ENCODE measurements around the gene PAOX.

Gene PAOX

DNA sequence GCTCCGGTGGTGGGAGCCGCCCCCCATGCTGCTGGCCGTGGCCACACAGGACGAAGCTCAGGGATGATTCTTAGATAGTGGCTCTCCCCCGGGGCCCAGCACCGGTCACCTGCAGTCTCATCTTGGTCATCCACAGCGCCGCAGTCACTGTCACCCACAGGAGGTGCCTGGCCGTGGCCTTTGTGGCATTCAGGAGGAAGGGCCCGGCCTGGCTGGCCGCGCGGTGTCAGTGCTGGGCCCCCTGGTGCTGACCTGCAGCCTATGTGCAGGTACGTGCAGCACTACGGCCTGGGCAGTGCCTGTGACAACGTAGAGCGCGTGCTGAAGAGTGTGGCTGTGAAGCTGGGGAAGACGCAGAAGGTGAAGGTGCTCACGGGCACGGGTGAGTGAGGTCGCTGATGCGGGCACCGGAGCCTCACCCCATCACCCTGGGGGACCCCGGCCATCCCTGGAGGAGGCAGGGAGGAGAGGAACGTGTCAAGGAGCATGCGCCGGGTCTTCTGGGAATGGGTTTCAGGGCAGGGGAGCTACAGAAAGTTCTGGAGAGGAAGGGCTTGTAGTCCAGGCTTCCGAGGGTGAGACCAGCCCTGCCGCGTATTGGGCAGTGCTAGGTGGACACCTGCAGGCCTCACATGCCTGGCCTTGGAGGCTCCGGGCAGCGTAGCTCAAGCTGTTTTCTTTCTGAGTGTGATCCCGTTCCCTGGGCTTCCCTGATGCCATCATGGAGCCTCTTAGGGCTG is 40.3 kb downstream of the PAOX start:
- no peaks in the 10 kb centered on the region for H3K9me3 ChIP-seq (ENCODE audit: severe bottlenecking)
- DNase-seq (ENCODE audit: low spot score): peak; percentile 52
- TF ChIP-seq, protein P1, sequence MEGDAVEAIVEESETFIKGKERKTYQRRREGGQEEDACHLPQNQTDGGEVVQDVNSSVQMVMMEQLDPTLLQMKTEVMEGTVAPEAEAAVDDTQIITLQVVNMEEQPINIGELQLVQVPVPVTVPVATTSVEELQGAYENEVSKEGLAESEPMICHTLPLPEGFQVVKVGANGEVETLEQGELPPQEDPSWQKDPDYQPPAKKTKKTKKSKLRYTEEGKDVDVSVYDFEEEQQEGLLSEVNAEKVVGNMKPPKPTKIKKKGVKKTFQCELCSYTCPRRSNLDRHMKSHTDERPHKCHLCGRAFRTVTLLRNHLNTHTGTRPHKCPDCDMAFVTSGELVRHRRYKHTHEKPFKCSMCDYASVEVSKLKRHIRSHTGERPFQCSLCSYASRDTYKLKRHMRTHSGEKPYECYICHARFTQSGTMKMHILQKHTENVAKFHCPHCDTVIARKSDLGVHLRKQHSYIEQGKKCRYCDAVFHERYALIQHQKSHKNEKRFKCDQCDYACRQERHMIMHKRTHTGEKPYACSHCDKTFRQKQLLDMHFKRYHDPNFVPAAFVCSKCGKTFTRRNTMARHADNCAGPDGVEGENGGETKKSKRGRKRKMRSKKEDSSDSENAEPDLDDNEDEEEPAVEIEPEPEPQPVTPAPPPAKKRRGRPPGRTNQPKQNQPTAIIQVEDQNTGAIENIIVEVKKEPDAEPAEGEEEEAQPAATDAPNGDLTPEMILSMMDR (IDR thresholded peaks at IDR 0.05; ENCODE audit: poor library complexity, severe bottlenecking): no peak
- H3K36me3 ChIP-seq (ENCODE audit: low read depth): peaks cover 11% of the 10 kb centered on the region
- ATAC-seq (ENCODE audit: low read depth): no peak
- no peaks in the 10 kb centered on the region for H3K4me1 ChIP-seq (ENCODE audit: insufficient read depth, poor library complexity, severe bottlenecking)
- no peak overlapping the region for H3K27ac ChIP-seq (ENCODE audit: poor library complexity, severe bottlenecking)
- H3K4me3 ChIP-seq (ENCODE audit: severe bottlenecking): no peak overlapping the region
- peaks cover 10% of the 10 kb centered on the region for H3K27me3 ChIP-seq (ENCODE audit: insufficient read depth, poor library complexity, severe bottlenecking)

DNA sequence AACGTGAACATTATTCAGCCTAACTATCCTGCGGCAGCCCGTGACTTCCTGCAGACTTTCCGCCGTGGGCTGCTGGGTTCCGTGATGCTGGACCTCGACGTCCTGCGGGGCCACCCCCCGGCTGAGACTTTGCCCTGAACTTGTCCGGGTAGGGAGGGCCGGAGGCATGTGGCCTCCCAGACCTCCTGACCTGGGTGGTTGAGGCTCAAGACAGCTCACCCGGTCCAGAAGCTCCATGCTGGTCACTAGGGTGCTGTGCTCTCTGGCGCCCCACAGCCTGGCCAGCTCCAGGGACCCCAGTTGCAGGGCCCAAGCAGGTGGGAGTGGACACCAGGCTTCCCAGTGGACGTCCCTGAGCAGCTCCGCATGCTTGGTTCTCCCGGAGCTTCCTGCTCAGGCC is 41.0 kb downstream of the PAOX start:
- H3K36me3 ChIP-seq (ENCODE audit: low read depth): peaks cover 11% of the 10 kb centered on the region
- no peaks in the 10 kb centered on the region for H3K9me3 ChIP-seq (ENCODE audit: severe bottlenecking)
- no peak overlapping the region for H3K27ac ChIP-seq (ENCODE audit: poor library complexity, severe bottlenecking)
- DNase-seq (ENCODE audit: low spot score) (peak; percentile 49), ATAC-seq (ENCODE audit: low read depth) (no peak)
- TF ChIP-seq, protein P1 (IDR thresholded peaks at IDR 0.05; ENCODE audit: poor library complexity, severe bottlenecking): no peak
- H3K4me1 ChIP-seq (ENCODE audit: insufficient read depth, poor library complexity, severe bottlenecking): no peaks in the 10 kb centered on the region
- no peak overlapping the region for H3K4me3 ChIP-seq (ENCODE audit: severe bottlenecking)
- peaks cover 10% of the 10 kb centered on the region for H3K27me3 ChIP-seq (ENCODE audit: insufficient read depth, poor library complexity, severe bottlenecking)

- H3K27me3 ChIP-seq (ENCODE audit: insufficient read depth, poor library complexity, severe bottlenecking): peaks cover 10% of the 10 kb centered on the region
- TF ChIP-seq, protein P1 (IDR thresholded peaks at IDR 0.05; ENCODE audit: poor library complexity, severe bottlenecking): no peak
- H3K27ac ChIP-seq (ENCODE audit: poor library complexity, severe bottlenecking): no peak overlapping the region
- peak; percentile 51 for DNase-seq (ENCODE audit: low spot score)
- no peaks in the 10 kb centered on the region for H3K9me3 ChIP-seq (ENCODE audit: severe bottlenecking)
- ATAC-seq (ENCODE audit: low read depth): no peak
- H3K4me1 ChIP-seq (ENCODE audit: insufficient read depth, poor library complexity, severe bottlenecking): no peaks in the 10 kb centered on the region
- H3K36me3 ChIP-seq (ENCODE audit: low read depth): peaks cover 8% of the 10 kb centered on the region
- H3K4me3 ChIP-seq (ENCODE audit: severe bottlenecking): no peak overlapping the region
These were observed 41.5 kb downstream of the PAOX start for GRCh38 chr10:133420579-133420978.

DNA sequence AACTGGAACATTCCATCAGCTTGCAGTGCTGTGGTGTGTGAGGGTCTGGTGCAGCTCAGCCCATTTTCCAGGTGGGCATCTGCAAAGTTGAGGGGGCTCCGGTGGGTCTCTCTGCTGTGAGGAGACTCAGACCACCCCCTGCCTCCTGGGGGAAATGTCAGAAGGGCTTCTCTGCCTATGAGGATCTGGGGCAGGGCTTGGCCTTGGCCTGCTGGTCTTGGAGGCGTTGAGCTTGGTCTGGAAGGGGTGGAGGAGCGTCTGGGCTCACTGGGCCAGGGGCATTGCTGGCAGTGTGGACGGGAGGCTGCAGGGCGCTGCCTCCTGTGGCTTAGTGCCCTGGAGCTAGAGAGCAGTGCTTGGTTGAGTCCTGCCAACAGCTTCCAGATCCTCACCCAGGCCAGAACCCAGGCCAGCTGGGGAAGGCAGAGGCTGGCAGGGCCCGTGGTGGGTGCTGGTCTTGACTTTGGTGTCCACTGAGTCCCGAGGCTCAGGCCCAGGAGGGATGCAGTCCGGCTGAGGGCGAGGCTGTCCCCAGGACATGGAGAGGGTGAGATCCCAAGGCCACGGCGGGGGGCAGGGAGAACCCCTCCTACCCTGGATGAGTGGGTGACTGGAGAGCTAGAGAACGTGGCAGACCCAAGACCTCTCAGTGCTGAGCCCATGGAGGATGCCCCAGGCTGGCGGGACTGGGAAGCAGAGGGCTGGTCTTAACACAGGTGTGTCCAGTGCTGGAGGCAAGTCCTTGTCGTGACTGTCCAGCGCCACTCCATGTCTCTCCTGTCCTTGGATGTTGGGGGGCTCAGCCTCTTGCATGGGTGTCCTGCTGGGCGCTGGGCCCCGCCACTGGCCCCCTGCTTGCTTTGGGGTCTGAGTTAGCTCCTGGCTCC is 42.5 kb downstream of the PAOX start:
- H3K4me1 ChIP-seq (ENCODE audit: insufficient read depth, poor library complexity, severe bottlenecking): no peaks in the 10 kb centered on the region
- no peak overlapping the region for H3K27ac ChIP-seq (ENCODE audit: poor library complexity, severe bottlenecking)
- no peak overlapping the region for H3K4me3 ChIP-seq (ENCODE audit: severe bottlenecking)
- ATAC-seq (ENCODE audit: low read depth): no peak
- H3K9me3 ChIP-seq (ENCODE audit: severe bottlenecking): no peaks in the 10 kb centered on the region
- peaks cover 10% of the 10 kb centered on the region for H3K27me3 ChIP-seq (ENCODE audit: insufficient read depth, poor library complexity, severe bottlenecking)
- peaks cover 7% of the 10 kb centered on the region for H3K36me3 ChIP-seq (ENCODE audit: low read depth)
- TF ChIP-seq, protein P1 (IDR thresholded peaks at IDR 0.05; ENCODE audit: poor library complexity, severe bottlenecking): no peak
- DNase-seq (ENCODE audit: low spot score): peak; percentile 54

Data from RWPE2 (cell line).